Ishikawa (cell line): ENCODE results near the gene GPX1.

Experiments
- EP300 ChIP-seq: IDR thresholded peaks from 2 replicates; pipeline ENCODE4 v1.6.1; 2012; ENCODE audit warnings: borderline replicate concordance
- YY1 ChIP-seq: IDR thresholded peaks from 2 replicates; pipeline ENCODE4 v1.6.1; 2012; ENCODE audit warnings: low read depth

- no peak for TF ChIP-seq YY1
- no peak for TF ChIP-seq EP300
Measured at GRCh38 chr3:49386056-49386756, 28.1 kb upstream of the GPX1 start.
